ENCODE results near the gene ADGRB3. TPM values are rescaled to one million over a fixed set of nuclear protein-coding genes. Genes with fewer than 3 reads are reported as not detected.
"Not testable (repeated sequence)": the region's sequence is repeated elsewhere in the genome, so short reads cannot be mapped to it uniquely, and the experiment has no call there.

The ADGRB3 gene
- polyA plus RNA-seq, 1 donor: 0.76 TPM

- DNase-seq (ENCODE audit: low read depth): no peak
Measured at GRCh38 chr6:69232496-69232895, 597.4 kb downstream of the ADGRB3 start.

GRCh38 chr6:69232911-69233448, 597.9 kb downstream of the ADGRB3 start:
- peak; percentile 62 for DNase-seq (ENCODE audit: low read depth)

GRCh38 chr6:69238067-69238466, 603.0 kb downstream of the ADGRB3 start:
- DNase-seq (ENCODE audit: low read depth): no peak

- DNase-seq (ENCODE audit: low read depth): no peak
Measured at GRCh38 chr6:69246983-69247382, 611.9 kb downstream of the ADGRB3 start.

GRCh38 chr6:69261010-69261409, 625.9 kb downstream of the ADGRB3 start:
- no peak for DNase-seq (ENCODE audit: low read depth)

- no peak for DNase-seq (ENCODE audit: low read depth)
Measured at GRCh38 chr6:69263297-69263696, 628.2 kb downstream of the ADGRB3 start.

GRCh38 chr6:69265090-69265489, 630.0 kb downstream of the ADGRB3 start:
- no peak for DNase-seq (ENCODE audit: low read depth)

GRCh38 chr6:69265706-69266105, 630.6 kb downstream of the ADGRB3 start:
- DNase-seq (ENCODE audit: low read depth): no peak

GRCh38 chr6:69276204-69276603, 641.1 kb downstream of the ADGRB3 start:
- no peak for DNase-seq (ENCODE audit: low read depth)

- DNase-seq (ENCODE audit: low read depth): no peak
Measured at GRCh38 chr6:69279805-69280204, 644.7 kb downstream of the ADGRB3 start.

GRCh38 chr6:69280858-69281257, 645.8 kb downstream of the ADGRB3 start:
- no peak for DNase-seq (ENCODE audit: low read depth)

GRCh38 chr6:69284176-69284730, 649.2 kb downstream of the ADGRB3 start:
- no peak for DNase-seq (ENCODE audit: low read depth)

GRCh38 chr6:69285054-69285453, 650.0 kb downstream of the ADGRB3 start:
- no peak for DNase-seq (ENCODE audit: low read depth)

GRCh38 chr6:69286331-69286730, 651.2 kb downstream of the ADGRB3 start:
- no peak for DNase-seq (ENCODE audit: low read depth)

- not testable (repeated sequence) for DNase-seq (ENCODE audit: low read depth)
Measured at GRCh38 chr6:69288198-69288597, 653.1 kb downstream of the ADGRB3 start.

GRCh38 chr6:69289689-69290495, 654.8 kb downstream of the ADGRB3 start:
- DNase-seq (ENCODE audit: low read depth): no peak

GRCh38 chr6:69293471-69293870, 658.4 kb downstream of the ADGRB3 start:
- DNase-seq (ENCODE audit: low read depth): no peak

GRCh38 chr6:69294407-69294806, 659.3 kb downstream of the ADGRB3 start:
- no peak for DNase-seq (ENCODE audit: low read depth)

GRCh38 chr6:69294862-69295261, 659.8 kb downstream of the ADGRB3 start:
- no peak for DNase-seq (ENCODE audit: low read depth)

GRCh38 chr6:69303382-69303781, 668.3 kb downstream of the ADGRB3 start:
- DNase-seq (ENCODE audit: low read depth): no peak

- no peak for DNase-seq (ENCODE audit: low read depth)
Measured at GRCh38 chr6:69305456-69305855, 670.4 kb downstream of the ADGRB3 start.

GRCh38 chr6:69308584-69308983, 673.5 kb downstream of the ADGRB3 start:
- DNase-seq (ENCODE audit: low read depth): no peak

- DNase-seq (ENCODE audit: low read depth): no peak
Measured at GRCh38 chr6:69311888-69312287, 676.8 kb downstream of the ADGRB3 start.

Data from forelimb muscle (tissue), 1 donor.